HG02981 (cell line): ENCODE measurements around the gene KIAA2012.
A peak's percentile ranks its signal among the peaks of the same experiment; 100 is the strongest.
"Not testable (repeated sequence)": the region's sequence is repeated elsewhere in the genome, so short reads cannot be mapped to it uniquely, and the experiment has no call there.

Source experiments
- ATAC-seq: cut with Tn5 transposase; IDR thresholded peaks from one replicate; pipeline ENCODE4 v1.9.1; 2021; ENCODE audit warnings: mild to moderate bottlenecking, moderate library complexity; ENCODE audit not compliant: unreplicated experiment

The KIAA2012 gene

DNA sequence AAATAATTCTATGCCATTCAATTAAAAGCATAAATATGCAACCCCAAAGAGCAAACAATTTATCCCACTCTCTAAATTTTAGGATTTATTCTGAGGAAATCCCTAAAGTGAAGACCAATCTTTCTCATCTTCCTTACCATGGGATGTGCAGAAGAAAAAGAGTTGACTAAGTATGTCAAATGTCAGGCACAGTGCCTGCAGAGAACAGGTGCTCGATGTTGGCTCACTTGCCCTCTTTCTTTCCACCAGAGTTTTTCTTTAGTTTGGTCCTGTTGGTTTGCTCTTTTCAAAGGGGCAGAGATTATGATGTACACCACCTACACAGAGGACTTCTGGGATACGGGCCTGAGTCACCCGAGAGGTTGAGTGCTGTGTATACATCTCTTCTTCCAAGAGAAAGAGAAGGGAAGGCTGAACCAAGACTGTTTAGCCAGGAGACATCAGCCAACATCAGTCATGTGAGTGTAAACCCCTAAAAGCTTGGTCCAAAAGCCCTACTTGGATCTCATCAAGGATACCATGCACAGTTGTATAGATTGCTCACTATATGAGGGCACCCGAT lies 113.7 kb downstream of the KIAA2012 start:
- no peak for ATAC-seq

DNA sequence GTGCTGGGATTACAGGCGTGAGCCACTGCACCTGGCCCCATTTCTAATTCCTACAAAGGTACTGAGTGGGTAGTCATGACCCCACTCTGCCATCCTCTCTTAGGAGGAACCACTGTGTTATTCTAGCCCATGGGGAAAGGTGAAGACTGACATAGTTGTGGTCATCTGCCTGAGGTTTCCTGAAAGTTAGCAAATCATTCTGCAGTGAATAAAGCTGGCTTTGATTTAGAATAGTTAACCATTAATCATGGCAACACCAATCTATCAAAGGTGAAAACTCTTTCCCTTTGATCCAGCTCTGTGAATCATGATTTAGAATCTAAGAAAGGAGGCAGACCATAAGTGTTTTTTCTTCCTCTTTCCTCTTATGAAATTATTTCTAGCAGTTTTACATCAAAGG lies 114.5 kb downstream of the KIAA2012 start:
- ATAC-seq = no peak

DNA sequence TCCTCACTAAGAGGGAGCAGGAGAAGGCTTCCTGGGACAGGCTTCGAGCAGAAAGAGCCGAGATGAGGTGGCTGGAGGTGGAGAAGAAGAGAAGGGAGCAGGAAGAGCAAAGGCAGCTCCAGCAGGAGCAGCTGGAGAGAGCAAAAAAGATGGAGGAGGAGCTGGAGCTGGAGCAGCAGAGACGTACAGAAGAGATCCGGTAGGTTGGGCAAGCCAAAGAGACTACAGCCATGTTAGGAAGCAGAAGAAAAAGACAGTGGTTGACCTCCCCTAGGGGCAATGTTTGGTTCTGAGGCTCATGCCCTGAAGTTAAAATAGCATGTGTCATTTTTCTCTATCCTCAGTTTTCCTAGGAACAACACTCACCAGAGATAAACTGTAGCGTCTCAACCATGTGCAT lies 120.2 kb downstream of the KIAA2012 start:
- no peak for ATAC-seq

DNA sequence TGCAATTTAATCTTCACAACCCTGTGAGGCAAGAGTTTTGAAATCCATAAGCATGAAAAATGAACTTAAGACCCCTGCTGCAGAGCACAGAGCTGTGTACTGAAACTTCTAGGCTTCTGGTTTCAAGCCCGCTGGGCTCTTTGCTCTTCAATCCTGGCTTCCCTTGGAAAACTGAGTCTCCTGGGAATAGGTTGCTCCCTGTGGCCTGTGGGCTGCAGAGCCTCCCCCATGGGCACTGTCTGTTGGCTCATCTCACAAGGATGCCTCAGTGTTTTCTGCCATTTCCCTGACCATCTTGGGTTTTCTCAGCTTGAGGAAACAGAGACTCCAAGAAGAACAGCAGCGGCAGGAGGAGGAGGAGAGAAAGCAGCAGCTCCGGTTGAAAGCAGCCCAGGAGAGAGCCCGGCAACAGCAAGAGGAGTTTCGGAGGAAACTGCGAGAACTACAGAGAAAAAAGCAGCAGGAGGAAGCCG lies 120.9 kb downstream of the KIAA2012 start:
- ATAC-seq = no peak

DNA sequence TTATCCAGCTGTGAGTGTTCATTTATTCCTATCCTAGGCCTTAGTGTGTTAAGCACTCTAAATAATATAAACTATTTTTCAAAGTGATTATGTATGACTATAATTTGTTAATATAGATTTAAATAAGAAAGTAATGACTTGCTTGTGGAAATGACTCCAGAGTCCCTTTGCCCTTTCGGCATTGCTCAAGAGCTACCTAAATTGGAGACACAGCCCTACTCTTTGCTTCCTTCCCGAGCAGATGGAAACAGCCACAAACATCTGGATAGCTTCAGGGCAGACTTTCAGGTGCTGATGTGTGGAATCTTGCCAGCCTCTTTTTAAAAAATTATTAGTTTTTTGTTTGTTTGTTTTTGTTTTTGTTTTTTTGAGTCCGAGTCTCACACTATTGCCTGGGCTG lies 121.4 kb downstream of the KIAA2012 start:
- no peak for ATAC-seq

DNA sequence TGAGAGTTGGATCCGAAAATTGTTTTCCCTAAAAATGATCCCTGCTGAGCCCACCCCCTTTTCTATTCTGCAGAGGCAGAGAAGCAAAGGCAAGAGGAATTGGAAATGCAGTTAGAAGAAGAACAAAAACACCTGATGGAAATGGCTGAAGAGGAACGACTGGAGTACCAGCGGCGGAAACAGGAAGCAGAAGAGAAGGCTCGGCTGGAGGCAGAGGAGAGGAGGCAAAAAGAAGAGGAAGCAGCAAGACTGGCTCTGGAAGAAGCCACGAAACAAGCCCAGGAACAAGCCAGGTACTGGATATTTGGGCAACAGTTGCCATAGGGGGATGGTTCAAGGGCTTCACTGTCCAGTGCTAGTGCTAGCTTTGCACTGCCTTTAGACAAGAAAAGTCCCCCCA lies 123.7 kb downstream of the KIAA2012 start:
- ATAC-seq = no peak

DNA sequence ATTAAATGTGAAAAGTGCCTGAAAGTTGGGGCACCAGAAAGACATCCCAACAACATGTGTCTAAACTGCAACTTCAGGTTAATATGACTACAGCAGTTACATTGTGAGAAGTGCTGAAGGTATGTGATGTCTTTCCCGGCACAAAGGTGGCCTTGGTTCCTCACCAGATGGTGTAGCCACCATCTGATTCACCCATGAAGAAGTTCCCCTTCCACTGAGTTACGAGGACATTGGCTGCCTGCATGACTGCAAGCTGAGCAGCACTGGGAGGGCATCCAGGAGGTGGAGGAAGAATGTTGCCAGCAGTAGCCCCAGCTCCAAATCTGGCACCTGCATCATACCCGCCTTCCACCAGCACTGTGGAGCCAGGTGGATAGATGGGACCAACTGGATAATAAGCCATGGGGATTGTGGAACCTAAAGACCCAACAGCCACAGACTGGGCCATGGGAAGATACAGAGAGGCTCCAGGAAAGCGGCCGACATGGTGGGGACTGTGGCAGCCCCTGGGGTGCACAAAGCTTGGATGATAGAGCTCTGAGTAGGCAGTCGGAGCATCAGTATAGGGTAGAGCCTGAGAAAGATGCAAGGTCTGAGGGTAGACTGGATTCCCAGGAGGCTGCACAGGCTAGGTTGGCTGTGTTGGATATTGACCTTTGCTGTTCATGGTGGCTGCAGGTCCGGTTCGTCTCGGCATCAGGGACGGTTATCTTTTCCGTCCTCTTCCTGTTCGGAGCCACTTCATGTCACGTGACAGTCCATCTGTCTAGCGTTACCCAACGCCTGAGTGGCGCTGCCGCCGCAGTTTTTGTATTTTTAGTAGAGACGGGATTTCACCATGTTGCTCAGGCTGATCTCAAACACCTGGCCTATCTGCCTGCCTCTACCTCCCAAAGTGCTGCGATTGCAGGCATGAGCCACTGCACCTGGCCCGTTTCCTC lies 128.4 kb downstream of the KIAA2012 start:
- no peak for ATAC-seq

DNA sequence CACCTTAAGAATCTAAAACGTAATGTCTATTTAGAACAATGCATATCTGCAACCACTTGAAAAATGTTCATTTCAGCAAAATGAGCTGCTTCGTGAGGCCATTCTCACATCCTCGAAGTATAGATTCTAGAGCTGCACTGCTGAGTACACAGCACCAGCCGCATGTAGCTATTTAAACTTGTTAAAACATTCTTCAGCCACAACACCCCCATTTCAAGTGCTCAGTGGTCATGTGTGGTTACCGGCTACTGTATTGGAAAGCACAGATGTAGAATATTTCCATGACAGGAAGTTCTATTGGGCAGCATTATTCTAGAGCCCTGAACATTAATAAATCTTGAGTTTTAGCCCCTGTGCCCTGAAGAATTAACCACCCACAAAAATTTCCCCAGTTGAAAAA lies 130.3 kb downstream of the KIAA2012 start:
- ATAC-seq = no peak

DNA sequence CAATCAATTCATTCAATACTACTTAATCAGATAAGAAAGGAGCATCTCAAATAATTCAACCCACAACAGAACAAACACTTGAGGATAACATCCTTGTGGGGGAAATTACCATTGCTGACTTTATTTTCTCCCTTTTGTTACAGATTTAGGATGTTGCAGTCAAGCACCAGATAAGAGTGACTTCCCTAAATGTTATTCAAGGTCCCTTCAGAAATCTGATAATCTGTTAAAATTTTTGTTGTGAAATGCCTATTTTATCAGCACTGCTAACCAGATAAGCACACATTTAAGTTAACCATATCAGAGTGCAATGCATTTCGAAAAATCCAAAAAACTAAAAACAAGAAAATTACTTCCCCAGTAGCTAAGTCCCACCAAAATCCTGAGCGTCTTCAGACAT lies 131.8 kb downstream of the KIAA2012 start:
- ATAC-seq = no peak

DNA sequence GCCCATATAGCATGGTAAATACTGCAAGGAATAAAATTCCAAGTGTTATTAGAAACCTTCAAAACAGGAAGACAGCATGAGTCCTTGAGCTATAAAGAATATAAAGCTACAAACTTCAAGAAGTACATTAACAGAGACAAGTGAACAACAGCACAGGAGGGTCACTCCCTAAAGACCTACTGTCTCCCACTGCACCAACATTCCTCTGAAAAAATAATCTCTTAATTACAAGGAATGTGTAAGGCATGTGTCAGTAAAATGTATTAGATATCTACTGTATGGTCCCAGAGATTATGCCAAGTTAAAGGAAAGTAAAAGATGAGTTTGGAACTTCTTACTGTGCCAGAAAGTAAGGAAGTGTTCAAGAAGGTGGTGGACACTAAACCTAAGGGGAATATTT lies 135.5 kb downstream of the KIAA2012 start:
- ATAC-seq = no peak

DNA sequence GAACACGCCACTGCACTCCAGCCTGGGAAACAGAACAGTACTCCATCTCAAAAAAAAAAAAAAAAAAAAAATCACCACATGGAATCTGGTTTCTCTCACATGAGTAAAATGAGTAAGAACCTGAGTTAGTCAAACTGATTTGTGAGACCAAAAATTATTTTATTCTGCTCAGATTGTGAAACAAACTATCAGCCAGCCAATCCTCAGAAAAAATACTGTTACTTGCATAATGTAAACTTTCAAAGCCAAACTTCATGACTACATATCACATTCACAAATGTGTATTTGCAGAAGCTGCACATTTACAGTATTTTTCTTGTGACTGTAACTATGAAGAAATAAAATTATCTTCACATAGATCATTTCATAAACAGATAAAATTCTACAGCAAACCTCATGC lies 142.1 kb downstream of the KIAA2012 start:
- no peak for ATAC-seq

DNA sequence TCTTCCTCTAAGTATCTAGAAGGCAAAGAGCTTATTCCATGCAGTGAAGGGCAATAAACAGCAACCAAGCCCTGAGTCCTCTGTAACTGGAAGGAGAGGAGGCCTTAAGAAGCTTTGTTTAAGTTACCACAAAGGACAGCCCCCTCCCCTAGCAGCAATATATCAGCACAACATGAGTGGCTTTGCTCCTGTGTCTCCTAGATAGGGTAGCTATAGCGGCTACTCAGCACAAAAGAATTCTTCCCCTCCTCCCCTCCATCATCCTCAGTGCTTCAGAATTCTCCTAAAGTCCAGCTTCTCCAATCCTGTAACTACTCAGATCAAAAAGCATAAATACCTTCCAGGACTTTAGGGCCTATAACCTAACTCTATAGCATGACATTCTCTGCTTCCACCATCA lies 148.8 kb downstream of the KIAA2012 start:
- no peak for ATAC-seq

DNA sequence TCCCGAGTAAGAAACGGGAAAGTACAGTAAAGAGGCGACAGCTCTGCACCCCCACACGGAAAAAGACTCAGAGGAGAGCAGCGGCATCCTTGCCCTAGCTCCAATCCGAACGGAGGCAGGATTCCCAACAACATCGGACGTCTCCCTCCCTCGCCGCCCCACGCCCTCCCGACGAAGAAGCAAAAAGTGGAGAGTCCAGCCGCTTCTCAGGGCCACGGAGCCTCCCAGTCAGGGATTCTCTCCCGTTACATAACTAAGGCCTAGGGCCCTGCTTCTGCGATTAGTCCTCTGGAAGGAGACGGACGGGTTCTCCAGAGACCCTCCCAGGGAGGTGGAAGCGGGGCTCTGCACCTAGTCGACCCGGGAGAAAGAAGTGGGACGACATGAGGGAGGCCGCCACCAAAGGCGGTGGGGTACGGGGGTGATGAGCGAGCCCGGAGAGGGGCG lies 164.8 kb downstream of the KIAA2012 start:
- ATAC-seq = peak; percentile 32

DNA sequence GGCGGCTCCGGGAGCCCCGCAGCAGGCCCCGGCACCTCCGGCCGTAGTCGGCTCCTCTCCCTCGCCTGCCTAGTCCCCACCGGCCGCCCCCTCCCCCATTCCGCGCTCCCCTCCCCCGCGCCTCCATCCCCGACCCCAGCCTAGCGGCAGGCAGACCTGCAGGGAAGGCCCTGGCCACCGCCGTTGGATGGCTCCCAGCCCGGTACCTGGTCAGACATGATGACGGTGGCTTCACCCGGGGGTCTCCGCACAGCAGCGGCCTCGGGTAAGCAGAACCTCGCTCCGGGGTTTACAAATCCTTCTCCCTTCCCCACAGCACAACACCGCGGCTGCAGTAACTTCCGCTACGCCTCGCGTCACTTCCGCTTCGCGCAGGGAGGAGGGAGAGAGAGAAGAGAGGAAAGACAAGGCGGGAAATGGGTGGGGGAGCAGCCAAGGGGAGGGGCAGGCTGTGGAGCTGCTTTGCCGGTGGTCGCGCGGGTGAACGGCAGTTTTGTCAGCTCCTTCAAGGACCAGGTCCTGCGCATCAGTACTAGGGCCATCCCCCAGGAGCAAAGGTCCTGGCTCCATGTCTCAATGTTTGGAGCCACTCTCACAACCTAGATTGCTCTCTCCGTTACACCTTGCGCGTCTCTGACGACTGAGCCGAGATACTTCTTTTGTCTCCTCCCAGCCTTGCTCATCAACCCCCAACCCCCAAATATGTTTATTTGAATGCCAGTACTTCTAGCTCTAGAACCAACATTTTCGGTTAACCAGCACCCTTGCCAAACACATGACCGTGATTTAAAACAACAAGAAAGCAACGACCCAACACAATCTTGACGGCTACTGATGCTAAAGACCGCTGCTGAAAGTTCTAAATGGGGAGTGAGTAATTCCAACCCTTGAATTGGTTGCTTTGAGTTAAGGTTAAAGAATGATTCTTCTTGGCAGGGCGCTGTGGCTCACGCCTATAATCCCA lies 165.5 kb downstream of the KIAA2012 start, which contains the start of gene SUMO1:
Gene SUMO1, minus strand, starts transcription at position 364 of the 964 bp plus-strand sequence. Its CDS starts 146 bp downstream, at position 218.
- ATAC-seq = peak; percentile 97

DNA sequence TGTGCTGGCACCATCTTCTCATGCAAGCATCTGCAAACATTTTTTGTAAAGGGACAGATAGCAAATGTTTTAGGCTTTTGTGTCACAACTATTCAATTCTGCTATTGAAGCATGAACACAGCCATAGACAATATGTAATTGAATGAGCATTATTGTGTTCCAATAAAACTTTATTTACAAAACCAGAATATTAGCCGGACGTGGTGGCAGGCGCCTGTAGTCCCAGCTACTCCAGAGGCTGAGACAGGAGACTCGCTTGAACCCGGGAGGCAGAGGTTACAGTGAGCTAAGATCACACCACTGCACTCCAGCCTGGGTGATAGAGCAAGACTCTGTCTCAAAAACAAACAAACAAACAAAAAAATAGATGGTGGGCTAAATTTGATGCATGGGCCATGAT lies 174.7 kb downstream of the KIAA2012 start:
- not testable (repeated sequence) for ATAC-seq

DNA sequence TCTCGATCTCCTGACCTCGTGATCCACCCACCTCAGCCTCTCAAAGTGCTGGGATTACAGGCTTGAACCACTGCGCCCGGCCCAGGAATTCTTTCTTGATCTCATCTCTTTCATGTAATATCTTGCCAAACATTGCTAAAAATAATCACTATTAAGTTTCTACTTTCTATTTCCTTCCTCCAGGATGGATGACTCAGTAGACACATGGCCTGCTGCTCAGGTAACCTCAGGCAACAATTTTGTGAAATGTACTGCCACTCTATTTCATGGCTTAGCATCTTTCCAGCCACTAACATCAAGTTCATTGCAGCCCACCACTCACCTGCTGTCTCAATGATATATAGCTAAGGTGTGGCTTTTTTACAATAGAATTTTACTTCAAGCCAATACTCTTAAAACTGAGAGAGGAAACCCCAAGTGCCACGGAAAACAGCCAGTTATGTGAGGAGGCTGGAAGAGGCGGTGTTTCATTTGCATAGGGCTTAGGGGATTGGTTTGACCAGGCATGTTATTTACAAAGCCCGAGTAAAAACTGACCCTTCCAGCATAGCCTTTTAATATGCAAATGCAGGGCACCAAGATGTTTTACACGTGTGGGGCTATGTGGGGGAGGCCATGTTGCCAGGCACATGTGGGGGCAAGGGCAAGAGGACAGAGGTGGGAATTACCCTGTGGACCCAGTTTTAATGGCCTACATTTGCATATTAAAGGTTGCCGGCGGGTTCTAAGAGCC lies 176.6 kb downstream of the KIAA2012 start:
- no peak for ATAC-seq

DNA sequence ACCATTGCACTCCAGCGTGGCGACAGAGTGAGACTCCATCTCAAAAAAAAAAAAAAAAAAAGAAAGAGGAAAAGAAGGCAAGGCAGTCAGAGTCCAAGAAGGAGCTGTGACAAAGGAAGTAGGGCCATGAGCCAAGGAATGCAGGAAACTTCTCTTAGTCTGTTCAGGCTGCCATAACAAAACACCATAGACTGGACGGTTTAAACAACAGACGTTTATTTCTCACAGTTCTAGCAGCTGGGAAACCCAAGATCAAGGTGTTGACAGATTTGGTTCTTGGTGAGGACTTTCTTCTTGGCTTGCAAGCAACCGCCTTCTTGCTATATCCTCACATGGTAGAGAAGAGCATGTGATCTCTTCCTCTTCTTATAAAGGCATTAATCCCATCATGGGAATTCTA lies 178.4 kb downstream of the KIAA2012 start:
- no peak for ATAC-seq
